Liver (tissue), 9 donors: ENCODE measurements around the gene TMEM222. TPM values are rescaled to one million over a fixed set of nuclear protein-coding genes. Genes with fewer than 3 reads are reported as not detected.

ENCODE experiments used
- DNase-seq: peaks from one replicate; pipeline ENCODE4 v3.0.0-alpha.2; 2017; ENCODE audit warnings: low spot score
- H3K27ac ChIP-seq, 2 donors: one replicate each; pipeline ENCODE4 v1.7.0; 2013; ENCODE audit warnings: inconsistent platforms in 2 of 2, low read length in 2 of 2, control low read depth in 1 of 2, low read depth in 1 of 2, mild to moderate bottlenecking in 1 of 2
- H3K27me3 ChIP-seq, 4 donors: one replicate each; pipeline versions ENCODE4 v1.6.1 to v1.7.0; 2013; ENCODE audit warnings: low read length in 3 of 4, inconsistent platforms in 1 of 4, mild to moderate bottlenecking in 1 of 4, moderate library complexity in 1 of 4; ENCODE audit not compliant: control insufficient read depth in 4 of 4, insufficient read depth in 4 of 4
- H3K36me3 ChIP-seq, 4 donors: one replicate each; pipeline versions ENCODE4 v1.6.1 to v1.7.0; 2013; ENCODE audit warnings: low read length in 3 of 4, mild to moderate bottlenecking in 3 of 4, low read depth in 1 of 4, moderate library complexity in 1 of 4; ENCODE audit not compliant: control insufficient read depth in 4 of 4, insufficient read depth in 3 of 4
- H3K4me1 ChIP-seq, 4 donors: one replicate each; pipeline versions ENCODE4 v1.6.1 to v1.7.0; 2013; ENCODE audit warnings: low read length in 3 of 4, mild to moderate bottlenecking in 3 of 4, moderate library complexity in 1 of 4; ENCODE audit not compliant: control insufficient read depth in 4 of 4, insufficient read depth in 4 of 4
- H3K4me3 ChIP-seq, 3 donors: one replicate each; pipeline versions ENCODE4 v1.6.1 to v1.7.0; 2013; ENCODE audit warnings: low read length in 3 of 3, control low read depth in 1 of 3, low read depth in 1 of 3, mild to moderate bottlenecking in 1 of 3
- H3K9ac ChIP-seq, 2 donors: one replicate each; pipeline ENCODE4 v1.7.0; 2013; ENCODE audit warnings: low read length in 2 of 2, mild to moderate bottlenecking in 2 of 2, moderate library complexity in 2 of 2, control low read depth in 1 of 2, low read depth in 1 of 2
- H3K9me3 ChIP-seq, 4 donors: one replicate each; pipeline versions ENCODE4 v1.6.1 to v1.7.0; 2013; ENCODE audit warnings: low read length in 3 of 4; ENCODE audit not compliant: control insufficient read depth in 4 of 4
- EGR1 ChIP-seq, 2 donors: IDR thresholded peaks; 2 replicates each; pipeline ENCODE4 v1.6.1; 2016 to 2018; ENCODE audit warnings: antibody characterized with exemption in 2 of 2, low read depth in 2 of 2
- FOXA1 ChIP-seq: IDR thresholded peaks from 2 replicates; pipeline ENCODE4 v1.6.1; 2016; ENCODE audit warnings: antibody characterized with exemption
- FOXA2 ChIP-seq: IDR thresholded peaks from 2 replicates; pipeline ENCODE4 v1.6.1; 2016; ENCODE audit warnings: antibody characterized with exemption
- GABPA ChIP-seq, 2 donors: IDR thresholded peaks in 1 of 2; conservative IDR thresholded peaks in 1 of 2; 2 replicates each; pipeline ENCODE4 v1.6.1; 2016; ENCODE audit warnings: antibody characterized with exemption in 2 of 2, mild to moderate bottlenecking in 1 of 2, moderate library complexity in 1 of 2
- HNF4G ChIP-seq: IDR thresholded peaks from 2 replicates; pipeline ENCODE4 v1.6.1; 2016; ENCODE audit warnings: antibody characterized with exemption
- NR2F2 ChIP-seq: IDR thresholded peaks from 2 replicates; pipeline ENCODE4 v1.6.1; 2016; ENCODE audit warnings: antibody characterized with exemption
- REST ChIP-seq: IDR thresholded peaks from 2 replicates; pipeline ENCODE4 v1.6.1; 2016; ENCODE audit warnings: antibody characterized with exemption, mild to moderate bottlenecking
- SP1 ChIP-seq: IDR thresholded peaks from 2 replicates; pipeline ENCODE4 v1.6.1; 2018; ENCODE audit warnings: antibody characterized with exemption, mild to moderate bottlenecking
- TAF1 ChIP-seq: conservative IDR thresholded peaks from 2 replicates; pipeline ENCODE4 v1.6.1; 2016; ENCODE audit warnings: antibody characterized with exemption, mild to moderate bottlenecking
- YY1 ChIP-seq: IDR thresholded peaks from 2 replicates; pipeline ENCODE4 v1.6.1; 2016; ENCODE audit warnings: antibody characterized with exemption, mild to moderate bottlenecking
- WGBS: extraction: QIAGEN DNeasy Blood & Tissue Kit; methylation state at CpG from one replicate; pipeline ENCODE4 v1.1.7; 2013; 5-methylcytosine and 5-hydroxymethylcytosine counted together
- polyA plus RNA-seq, 2 donors: library from polyadenylated mRNA; stranded (reverse) in 1 of 2; unstranded in 1 of 2; fragments of 200-250 nt in 1 of 2; fragments of >200 nt in 1 of 2; fragmentation: Nextera tagmentation in 1 of 2; extraction: Ambion mirVana in 1 of 2; gene quantifications; one replicate each; pipeline versions ENCODE4 v1.2.1 to v1.2.3, GENCODE V29; 2013 to 2015
- total RNA-seq, 2 donors: library from RNA; depleted of rRNA; stranded (reverse); fragments of >200 nt; gene quantifications; one replicate each; pipeline ENCODE4 v1.2.3, GENCODE V29; 2014
- TF ChIP-seq, protein P1 (sequence below): fragments of 150-350 bp; IDR thresholded peaks from 2 replicates; pipeline ENCODE4 v1.5.1; 2017; ENCODE audit warnings: improper control_type of control experiment, low read depth, low read length; ENCODE audit not compliant: missing input control
- TF ChIP-seq, protein P2 (sequence below): IDR thresholded peaks from 2 replicates; pipeline ENCODE4 v1.6.1; 2016; ENCODE audit warnings: antibody characterized with exemption
- donor health status: healthy.
- donor health status: healthy.
- donor health status: healthy.
- donor health status: healthy.
- donor health status: healthy.

Gene TMEM222
- total and polyA plus RNA-seq, 4 donors, result 14.7 to 32.9 (median 21.8) TPM

GRCh38 chr1:27301582-27302199 is 20.3 kb upstream of the TMEM222 start:
- H3K9ac ChIP-seq, result no peak overlapping the region
- H3K36me3 ChIP-seq, result peaks cover 9 to 58% (median 28%) of the 10 kb centered on the region in 4 donors
- no peaks in the 10 kb centered on the region for H3K9me3 ChIP-seq
- H3K4me3 ChIP-seq, result no peak overlapping the region
- TF ChIP-seq, protein P1, sequence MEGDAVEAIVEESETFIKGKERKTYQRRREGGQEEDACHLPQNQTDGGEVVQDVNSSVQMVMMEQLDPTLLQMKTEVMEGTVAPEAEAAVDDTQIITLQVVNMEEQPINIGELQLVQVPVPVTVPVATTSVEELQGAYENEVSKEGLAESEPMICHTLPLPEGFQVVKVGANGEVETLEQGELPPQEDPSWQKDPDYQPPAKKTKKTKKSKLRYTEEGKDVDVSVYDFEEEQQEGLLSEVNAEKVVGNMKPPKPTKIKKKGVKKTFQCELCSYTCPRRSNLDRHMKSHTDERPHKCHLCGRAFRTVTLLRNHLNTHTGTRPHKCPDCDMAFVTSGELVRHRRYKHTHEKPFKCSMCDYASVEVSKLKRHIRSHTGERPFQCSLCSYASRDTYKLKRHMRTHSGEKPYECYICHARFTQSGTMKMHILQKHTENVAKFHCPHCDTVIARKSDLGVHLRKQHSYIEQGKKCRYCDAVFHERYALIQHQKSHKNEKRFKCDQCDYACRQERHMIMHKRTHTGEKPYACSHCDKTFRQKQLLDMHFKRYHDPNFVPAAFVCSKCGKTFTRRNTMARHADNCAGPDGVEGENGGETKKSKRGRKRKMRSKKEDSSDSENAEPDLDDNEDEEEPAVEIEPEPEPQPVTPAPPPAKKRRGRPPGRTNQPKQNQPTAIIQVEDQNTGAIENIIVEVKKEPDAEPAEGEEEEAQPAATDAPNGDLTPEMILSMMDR, result no peak
- no peak for TF ChIP-seq SP1
- no peak for TF ChIP-seq HNF4G
- TF ChIP-seq EGR1 (IDR thresholded peaks at IDR 0.05; ENCODE audit: low read depth in 2 of 2), result no peak
- no peak for TF ChIP-seq YY1
- TF ChIP-seq, protein P2, sequence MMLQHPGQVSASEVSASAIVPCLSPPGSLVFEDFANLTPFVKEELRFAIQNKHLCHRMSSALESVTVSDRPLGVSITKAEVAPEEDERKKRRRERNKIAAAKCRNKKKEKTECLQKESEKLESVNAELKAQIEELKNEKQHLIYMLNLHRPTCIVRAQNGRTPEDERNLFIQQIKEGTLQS, result no peak
- no peak for DNase-seq
- H3K27ac ChIP-seq, result no peak overlapping the region
- no peaks in the 10 kb centered on the region for H3K27me3 ChIP-seq
- 93% methylated on average over 10 of the region's 10 CpGs for WGBS
- peaks cover 0 to 8% (median 0%) of the 10 kb centered on the region in 4 donors for H3K4me1 ChIP-seq

GRCh38 chr1:27302612-27303011 is 19.4 kb upstream of the TMEM222 start:
- H3K36me3 ChIP-seq, result peaks cover 6 to 56% (median 23%) of the 10 kb centered on the region in 4 donors
- TF ChIP-seq FOXA1 (no peak), NR2F2 (no peak), HNF4G (no peak), GABPA (IDR thresholded peaks at IDR 0.05 in 1 of 2, conservative IDR thresholded peaks at IDR 0.05 in 1 of 2) (no peak), TAF1 (no peak), REST (no peak), EGR1 (IDR thresholded peaks at IDR 0.05; ENCODE audit: low read depth in 2 of 2) (no peak), SP1 (no peak), FOXA2 (no peak), YY1 (no peak)
- TF ChIP-seq, protein P1, result no peak
- TF ChIP-seq, protein P2, result no peak
- no peaks in the 10 kb centered on the region for H3K9me3 ChIP-seq
- no peak for DNase-seq
- H3K4me1 ChIP-seq, result peaks cover 0 to 8% (median 0%) of the 10 kb centered on the region in 4 donors
- H3K4me3 ChIP-seq, result no peak overlapping the region
- 91% methylated on average over 2 of the region's 2 CpGs for WGBS
- H3K27ac ChIP-seq, result no peak overlapping the region
- H3K9ac ChIP-seq, result no peak overlapping the region
- H3K27me3 ChIP-seq, result no peaks in the 10 kb centered on the region
